Pancreas (tissue), 10 donors: ENCODE results near the gene MYO7B. TPM values are rescaled to one million over a fixed set of nuclear protein-coding genes. Genes with fewer than 3 reads are reported as not detected.

ENCODE experiments used
- ATAC-seq, 4 donors: fragments of 200-7000 bp; cut with Tn5 transposase; one replicate each; pipeline versions ENCODE4 v1.8.0 to v1.9.1; 2020; ENCODE audit warnings: mild to moderate bottlenecking in 4 of 4, moderate library complexity in 4 of 4
- DNase-seq, 6 donors: peaks; one replicate each; pipeline ENCODE4 v3.0.0-alpha.2; 2020
- FAIRE-seq: peaks from 2 replicates; lab custom pipeline; 2012; peaks lifted over from hg19 to GRCh38; lab: Jason Lieb, UNC
- H3K27ac ChIP-seq, 4 donors: fragments of 200-600 bp; sonication (generic); 1 replicate in 3 of 4; 2 replicates in 1 of 4; pipeline versions ENCODE4 v1.5.0 to v1.8.0; 2020
- H3K27me3 ChIP-seq, 4 donors: fragments of 200-600 bp; one replicate each; pipeline ENCODE4 v1.8.0; 2021
- H3K36me3 ChIP-seq, 3 donors: fragments of 200-600 bp; sonication (generic) in 1 of 3; one replicate each; pipeline versions ENCODE4 v1.5.0 to v1.8.0; 2020 to 2021
- H3K4me1 ChIP-seq, 3 donors: fragments of 200-600 bp; one replicate each; pipeline ENCODE4 v1.8.0; 2021
- H3K4me3 ChIP-seq, 4 donors: fragments of 200-600 bp; sonication (generic) in 2 of 4; one replicate each; pipeline versions ENCODE4 v1.5.0 to v1.8.0; 2020 to 2021
- H3K9me3 ChIP-seq, 4 donors: fragments of 200-600 bp; one replicate each; pipeline ENCODE4 v1.8.0; 2021
- CTCF ChIP-seq, 4 donors: fragments of 200-600 bp; sonication (generic) in 3 of 4; IDR thresholded peaks; one replicate each; pipeline versions ENCODE4 v1.5.0 to v1.8.0; 2021; ENCODE audit warnings: antibody characterized with exemption in 4 of 4
- WGBS, 2 donors: extraction: QIAGEN DNeasy Blood & Tissue Kit; methylation state at CpG; one replicate each; pipeline ENCODE4 v1.1.7; 2013; 5-methylcytosine and 5-hydroxymethylcytosine counted together
- intact Hi-C, 3 donors: fragments of 100-400 bp; cut with DNase I; formaldehyde crosslinking; loops; one replicate each; pipeline versions ENCODE4 v1.11.1 to v1.14.2; 2022
- polyA plus RNA-seq, 2 donors: library from polyadenylated mRNA; stranded (reverse); fragments of 200-250 nt; gene quantifications; one replicate each; pipeline ENCODE4 v1.2.3, GENCODE V29; 2013
- total RNA-seq, 6 donors: library from RNA; stranded (reverse); fragmentation: NEBNext Ultra II Directional in 4 of 6; extraction: Animal tissue kit (Norgen Biotek cat#: 25700) in 4 of 6; gene quantifications; one replicate each; pipeline versions ENCODE4 v1.2.1 to v1.2.4, GENCODE V29; 2021 to 2023
- donor health status: healthy with polysubstance abuse.
- donor health status: DM: no; HTN: no; CAD: no; lungs with moderate emphysema.
- donor health status: DM: no; HTN: no; CAD: no.
- donor health status: control.
- donor health status: control.
- donor health status: Bipolar disorder and iron deficiency.
- donor health status: DM: yes; HTN: yes; CAD: no.
- donor health status: DM: no; HTN: no; CAD: no.
- donor health status: DM: no; HTN: no; CAD: no.
- donor health status: DM: yes; HTN: yes; CAD: no.

Gene MYO7B
- total and polyA plus RNA-seq, 8 donors = 0.12 to 1.5 (median 0.83) TPM

GRCh38 chr2:127579231-127579630 lies 43.7 kb downstream of the MYO7B start:
- ATAC-seq = no peak
- no peaks in the 10 kb centered on the region for H3K36me3 ChIP-seq
- H3K9me3 ChIP-seq = no peaks in the 10 kb centered on the region
- FAIRE-seq = no peak
- no peaks in the 10 kb centered on the region for H3K27me3 ChIP-seq
- DNase-seq = no peak
- no peaks in the 10 kb centered on the region for H3K4me1 ChIP-seq
- no peak for TF ChIP-seq CTCF (IDR thresholded peaks at IDR 0.05)
- WGBS, 2 donors = 80 to 82% methylated on average over 4 of the region's 4 CpGs
- H3K27ac ChIP-seq = no peak overlapping the region
- intact Hi-C loops = no loop called here
- H3K4me3 ChIP-seq = no peak overlapping the region

- no peak for ATAC-seq
- no peak for DNase-seq
- Histone ChIP-seq H3K9me3 (no peaks in the 10 kb centered on the region), H3K4me1 (no peaks in the 10 kb centered on the region), H3K27me3 (no peaks in the 10 kb centered on the region), H3K36me3 (no peaks in the 10 kb centered on the region), H3K4me3 (no peak overlapping the region), H3K27ac (no peak overlapping the region)
- 76 to 89% methylated on average over 24 of the region's 24 CpGs for whole genome bisulfite sequencing, 2 donors
- intact Hi-C loops = no loop called here
- TF ChIP-seq CTCF (IDR thresholded peaks at IDR 0.05) = no peak
- FAIRE-seq = no peak
Measured at GRCh38 chr2:127580167-127581049, 44.9 kb downstream of the MYO7B start.

- WGBS, 2 donors = 77 to 82% methylated on average over 4 of the region's 4 CpGs
- intact Hi-C loops = no loop called here
- DNase-seq = no peak
- no peaks in the 10 kb centered on the region for H3K36me3 ChIP-seq
- no peaks in the 10 kb centered on the region for H3K9me3 ChIP-seq
- H3K27me3 ChIP-seq = no peaks in the 10 kb centered on the region
- no peak for TF ChIP-seq CTCF (IDR thresholded peaks at IDR 0.05)
- H3K4me3 ChIP-seq = no peak overlapping the region
- no peak for FAIRE-seq
- ATAC-seq = no peak
- H3K27ac ChIP-seq = no peak overlapping the region
- no peaks in the 10 kb centered on the region for H3K4me1 ChIP-seq
Measured at GRCh38 chr2:127581050-127581345, 45.5 kb downstream of the MYO7B start.

GRCh38 chr2:127581516-127582490 lies 46.3 kb downstream of the MYO7B start:
- Histone ChIP-seq H3K9me3 (no peaks in the 10 kb centered on the region), H3K36me3 (no peaks in the 10 kb centered on the region), H3K4me1 (no peaks in the 10 kb centered on the region), H3K27me3 (no peaks in the 10 kb centered on the region), H3K27ac (no peak overlapping the region), H3K4me3 (no peak overlapping the region)
- DNase-seq (no peak), FAIRE-seq (no peak), ATAC-seq (no peak)
- WGBS, 2 donors = 77 to 84% methylated on average over 21 of the region's 21 CpGs
- TF ChIP-seq CTCF (IDR thresholded peaks at IDR 0.05) = no peak
- intact Hi-C loops = no loop called here
